Right cardiac atrium (tissue), 5 donors: ENCODE measurements around the gene GBP1. TPM values are rescaled to one million over a fixed set of nuclear protein-coding genes. Genes with fewer than 3 reads are reported as not detected.
A peak's percentile ranks its signal among the peaks of the same experiment; 100 is the strongest.
"Not testable (repeated sequence)": the region's sequence is repeated elsewhere in the genome, so short reads cannot be mapped to it uniquely, and the experiment has no call there.

ENCODE experiments used
- ATAC-seq, 2 donors: fragments of 200-7000 bp; cut with Tn5 transposase; one replicate each; pipeline versions ENCODE4 v1.8.0 to v1.9.1; 2020; ENCODE audit warnings: moderate library complexity in 2 of 2, mild to moderate bottlenecking in 1 of 2
- DNase-seq, 3 donors: peaks; one replicate each; pipeline ENCODE4 v3.0.0-alpha.2; 2020
- H3K27ac ChIP-seq: one replicate; pipeline ENCODE4 v1.5.1; 2013; ENCODE audit warnings: mild to moderate bottlenecking, low read length, control low read depth, moderate library complexity
- H3K27me3 ChIP-seq: one replicate; pipeline ENCODE4 v1.6.1; 2013; ENCODE audit not compliant: control insufficient read depth, insufficient read depth
- H3K4me1 ChIP-seq: one replicate; pipeline ENCODE4 v1.6.1; 2013; ENCODE audit warnings: low read length; ENCODE audit not compliant: control insufficient read depth, insufficient read depth
- H3K4me3 ChIP-seq: one replicate; pipeline ENCODE4 v1.5.1; 2013; ENCODE audit warnings: low read length, control low read depth
- H3K9me3 ChIP-seq: one replicate; pipeline ENCODE4 v1.6.1; 2013; ENCODE audit warnings: low read length; ENCODE audit not compliant: control insufficient read depth
- WGBS: extraction: QIAGEN DNeasy Blood & Tissue Kit; methylation state at CpG from one replicate; pipeline ENCODE4 v1.1.7; 2013; 5-methylcytosine and 5-hydroxymethylcytosine counted together
- intact Hi-C, 4 donors: fragments of 100-400 bp; cut with DNase I; formaldehyde crosslinking; loops; one replicate each; pipeline versions ENCODE4 v1.11.0 to v1.14.0; 2022 to 2023
- polyA plus RNA-seq: library from polyadenylated mRNA; stranded (reverse); fragments of 200-250 nt; gene quantifications from one replicate; pipeline ENCODE4 v1.2.3, GENCODE V29; 2013
- total RNA-seq, 4 donors: library from RNA; stranded (reverse); fragmentation: NEBNext Ultra II Directional; extraction: Animal tissue kit (Norgen Biotek cat#: 25700); gene quantifications; one replicate each; pipeline ENCODE4 v1.2.1, GENCODE V29; 2021
- donor health status: healthy with polysubstance abuse.
- donor health status: DM: no; HTN: yes; CAD: no.
- donor health status: DM: no; HTN: no; CAD: no.
- donor health status: DM: no; HTN: yes; CAD: no; lungs with severe emphysema.
- donor health status: DM: yes; HTN: yes; CAD: no.

GBP1 gene
- total and polyA plus RNA-seq, 5 donors = 6.2 to 11.6 (median 7.0) TPM

GRCh38 chr1:89041119-89041641 is 23.8 kb downstream of the GBP1 start:
- Histone ChIP-seq H3K4me3 (no peak overlapping the region), H3K4me1 (no peaks in the 10 kb centered on the region), H3K9me3 (no peaks in the 10 kb centered on the region), H3K27ac (no peak overlapping the region), H3K27me3 (no peaks in the 10 kb centered on the region)
- 69% methylated on average over 3 of the region's 3 CpGs for WGBS
- ATAC-seq = no peak
- no peak for DNase-seq
- intact Hi-C loops = no loop called here

GRCh38 chr1:89040315-89040626 is 24.7 kb downstream of the GBP1 start:
- WGBS = 91% methylated on average over 1 of the region's 1 CpG
- ATAC-seq = no peak

GRCh38 chr1:89037186-89037585 is 27.8 kb downstream of the GBP1 start:
- intact Hi-C loops = no loop called here
- Histone ChIP-seq H3K27ac (no peak overlapping the region), H3K4me3 (no peak overlapping the region), H3K9me3 (no peaks in the 10 kb centered on the region), H3K27me3 (no peaks in the 10 kb centered on the region), H3K4me1 (no peaks in the 10 kb centered on the region)
- ATAC-seq (no peak), DNase-seq (no peak)
- WGBS = 84% methylated on average over 1 of the region's 1 CpG

More at GRCh38 chr1:89040315-89040626, 24.7 kb downstream of the GBP1 start:
- no peak for DNase-seq
- intact Hi-C loops = no loop called here
- Histone ChIP-seq H3K27ac (no peak overlapping the region), H3K4me3 (no peak overlapping the region), H3K4me1 (no peaks in the 10 kb centered on the region), H3K9me3 (no peaks in the 10 kb centered on the region), H3K27me3 (no peaks in the 10 kb centered on the region)

GRCh38 chr1:89035080-89035479 is 29.9 kb downstream of the GBP1 start:
- ATAC-seq (no peak), DNase-seq (no peak)
- H3K27ac ChIP-seq = no peak overlapping the region
- no peak overlapping the region for H3K4me3 ChIP-seq
- no peaks in the 10 kb centered on the region for H3K4me1 ChIP-seq
- 90% methylated on average over 1 of the region's 1 CpG for WGBS
- intact Hi-C loops = no loop called here
- H3K27me3 ChIP-seq = no peaks in the 10 kb centered on the region
- H3K9me3 ChIP-seq = no peaks in the 10 kb centered on the region

GRCh38 chr1:89034004-89034403 is 31.0 kb downstream of the GBP1 start:
- H3K27ac ChIP-seq, H3K4me3 ChIP-seq, H3K9me3 ChIP-seq, H3K4me1 ChIP-seq, ATAC-seq, DNase-seq, intact Hi-C loops, H3K27me3 ChIP-seq: not testable (repeated sequence)
- WGBS = 89% methylated on average over 5 of the region's 5 CpGs

- WGBS = 88% methylated on average over 2 of the region's 2 CpGs
- H3K4me3 ChIP-seq, H3K4me1 ChIP-seq, H3K27me3 ChIP-seq, intact Hi-C loops, H3K27ac ChIP-seq, H3K9me3 ChIP-seq, DNase-seq, ATAC-seq: not testable (repeated sequence)
Observed at GRCh38 chr1:89029051-89029450, 36.0 kb downstream of the GBP1 start.

GRCh38 chr1:89025928-89026327 is 39.1 kb downstream of the GBP1 start:
- no peaks in the 10 kb centered on the region for H3K27me3 ChIP-seq
- H3K4me1 ChIP-seq = peaks cover 2% of the 10 kb centered on the region
- H3K27ac ChIP-seq = no peak overlapping the region
- WGBS = 94% methylated on average over 3 of the region's 3 CpGs
- no peak for DNase-seq
- ATAC-seq = no peak
- no peak overlapping the region for H3K4me3 ChIP-seq
- no peaks in the 10 kb centered on the region for H3K9me3 ChIP-seq
- intact Hi-C loops = no loop called here

- intact Hi-C loops = no loop called here
- H3K27me3 ChIP-seq = no peaks in the 10 kb centered on the region
Observed at GRCh38 chr1:89023026-89023425, 42.0 kb downstream of the GBP1 start.

GRCh38 chr1:89022167-89022959 is 42.6 kb downstream of the GBP1 start, which contains the start of gene GBP3:
Gene GBP3 (minus strand): TSS chr1:89022866. CDS start chr1:89020721, 2,145 bp downstream.
- Histone ChIP-seq H3K27me3 (no peaks in the 10 kb centered on the region), H3K9me3 (no peaks in the 10 kb centered on the region), H3K27ac (peak within 1 kb of the TSS; percentile 99), H3K4me1 (peaks cover 6% of the 10 kb centered on the region), H3K4me3 (peak within 1 kb of the TSS; percentile 98)
- ATAC-seq = peak; percentile 82 to 84
- no peak for DNase-seq
- 18% methylated on average over 5 of the region's 5 CpGs for WGBS
- intact Hi-C loops = no loop called here

More at GRCh38 chr1:89023026-89023425, 42.0 kb downstream of the GBP1 start:
- ATAC-seq = no peak
- DNase-seq = no peak
- Histone ChIP-seq H3K27ac (peak overlapping the region; percentile 99), H3K4me3 (peak overlapping the region; percentile 98), H3K4me1 (peaks cover 6% of the 10 kb centered on the region), H3K9me3 (no peaks in the 10 kb centered on the region)

- H3K4me3 ChIP-seq, H3K27me3 ChIP-seq, intact Hi-C loops, H3K4me1 ChIP-seq, H3K27ac ChIP-seq, H3K9me3 ChIP-seq, DNase-seq, ATAC-seq: not testable (repeated sequence)
- WGBS = 68% methylated on average over 3 of the region's 3 CpGs
Observed at GRCh38 chr1:89018318-89018717, 46.7 kb downstream of the GBP1 start.

GRCh38 chr1:89008511-89008910 is 56.5 kb downstream of the GBP1 start:
- H3K4me3 ChIP-seq = no peak overlapping the region
- H3K9me3 ChIP-seq = no peaks in the 10 kb centered on the region
- no peak overlapping the region for H3K27ac ChIP-seq
- no peaks in the 10 kb centered on the region for H3K27me3 ChIP-seq
- DNase-seq (no peak), ATAC-seq (no peak)
- no peaks in the 10 kb centered on the region for H3K4me1 ChIP-seq
- intact Hi-C loops = loop anchor here in 1 of 4 donors (10.0 kb wide), 1 partner anchor 356 kb away; the partner anchor contains the start of gene GBP6
- WGBS = 78% methylated on average over 4 of the region's 4 CpGs
